HepG2 (cell line): Measurements from ENCODE around the gene CADPS2. TPM values are rescaled to one million over a fixed set of nuclear protein-coding genes. Genes with fewer than 3 reads are reported as not detected.

Experiments used
- ATAC-seq: fragments of 200-7000 bp; cut with Tn5 transposase; 3 replicates; pipeline ENCODE4 v1.9.1; 2020; ENCODE audit warnings: mild to moderate bottlenecking, moderate library complexity
- BruUV-seq: library from RNA; stranded (reverse); fragments of 400-500 nt; replicated peaks from 2 replicates; lab custom pipeline; 2021; lab: Mats Ljungman, UMichigan
- CTCF ChIA-PET: fragments of 300-600 bp; formaldehyde crosslinking; extraction: SDS; loops from one replicate; lab custom pipeline; 2021; ENCODE audit warnings: low total read pairs, inconsistent platforms, low intra/inter-chr PET ratio; lab: Yijun Ruan, JAX
- POLR2A ChIA-PET: fragments of 350-600 bp; sonication (Branson Sonifier 250); formaldehyde crosslinking; loops from one replicate; lab custom pipeline; 2020; ENCODE audit warnings: antibody characterized with exemption, inconsistent platforms; lab: Yijun Ruan, JAX
- DNase-seq: peaks from one replicate; pipeline ENCODE4 v3.0.0-alpha.2; 2015; ENCODE audit warnings: low spot score
- FAIRE-seq: peaks from 3 replicates; lab custom pipeline; 2011; peaks lifted over from hg19 to GRCh38; lab: Jason Lieb, UNC
- H2AFZ ChIP-seq: one replicate; pipeline ENCODE4 v1.6.1; 2011; ENCODE audit warnings: low read length, inconsistent platforms
- H3K27ac ChIP-seq: fragments of 300-600 bp; 3 replicates; pipeline ENCODE4 v1.8.0; 2011; ENCODE audit warnings: mixed run types, mild to moderate bottlenecking, mixed read lengths, low read length, inconsistent platforms; ENCODE audit not compliant: insufficient read depth; ENCODE audit errors: extremely low read length
- H3K27me3 ChIP-seq, 2 experiments: fragments of 200-600 bp in 1 of 2; 2 replicates in 1 of 2; 3 replicates in 1 of 2; pipeline versions ENCODE4 v1.6.0 to v1.8.0; 2011; ENCODE audit warnings: low read length in 2 of 2, mild to moderate bottlenecking in 2 of 2, moderate library complexity in 2 of 2, inconsistent platforms in 1 of 2; ENCODE audit not compliant: insufficient read depth in 2 of 2, control insufficient read depth in 1 of 2
- H3K36me3 ChIP-seq, 2 experiments: fragments of 200-600 bp in 1 of 2; replicated peaks in 1 of 2; 2 replicates in 1 of 2; 3 replicates in 1 of 2; pipeline versions ENCODE4 v1.5.1 to v1.8.0; 2011; ENCODE audit warnings: low read length in 2 of 2, inconsistent platforms in 1 of 2; ENCODE audit not compliant: insufficient read depth in 2 of 2, control insufficient read depth in 1 of 2
- H3K4me1 ChIP-seq: 2 replicates; pipeline ENCODE4 v1.5.1; 2012; ENCODE audit warnings: low read length, inconsistent platforms; ENCODE audit not compliant: insufficient read depth
- H3K4me2 ChIP-seq: 2 replicates; pipeline ENCODE4 v1.6.0; 2011; ENCODE audit warnings: low read depth, low read length, inconsistent platforms
- H3K4me3 ChIP-seq, 3 experiments: fragments of 200-600 bp in 1 of 3; sonication (generic), shearing (Covaris generic) in 1 of 3; replicated peaks in 1 of 3; 2 replicates each; pipeline ENCODE4 v1.5.1; 2011 to 2016; ENCODE audit warnings: low read length in 3 of 3, inconsistent platforms in 2 of 3, low read depth in 2 of 3, mild to moderate bottlenecking in 2 of 3, control low read depth in 1 of 3, mixed read lengths in 1 of 3; ENCODE audit not compliant: insufficient read depth in 1 of 3
- H3K79me2 ChIP-seq: one replicate; pipeline ENCODE4 v1.6.1; 2011; ENCODE audit warnings: low read length, inconsistent platforms; ENCODE audit not compliant: insufficient read depth
- H3K9ac ChIP-seq: 2 replicates; pipeline ENCODE4 v1.6.0; 2011; ENCODE audit warnings: mild to moderate bottlenecking, low read depth, low read length, inconsistent platforms; ENCODE audit not compliant: insufficient read depth
- H3K9me3 ChIP-seq: 2 replicates; pipeline ENCODE4 v1.5.1; 2012; ENCODE audit warnings: mild to moderate bottlenecking, low read length
- H4K20me1 ChIP-seq: 2 replicates; pipeline ENCODE4 v1.6.0; 2011; ENCODE audit warnings: inconsistent platforms, mild to moderate bottlenecking, low read length, moderate library complexity; ENCODE audit not compliant: insufficient read depth
- E2F1 ChIP-seq: sonication (generic); formaldehyde crosslinking; IDR thresholded peaks from 2 replicates; pipeline ENCODE4 v1.5.0; 2020; ENCODE audit warnings: missing genetic modification reagents
- HIVEP1 ChIP-seq: sonication (generic); formaldehyde crosslinking; IDR thresholded peaks from 2 replicates; pipeline ENCODE4 v1.4.0; 2020; ENCODE audit warnings: mild to moderate bottlenecking, missing genetic modification reagents
- NPAS2 ChIP-seq: sonication (generic); formaldehyde crosslinking; IDR thresholded peaks from 2 replicates; pipeline ENCODE4 v1.8.0; 2022; ENCODE audit warnings: mild to moderate bottlenecking, missing genetic modification reagents, borderline replicate concordance
- ONECUT2 ChIP-seq: sonication (generic); formaldehyde crosslinking; IDR thresholded peaks from 2 replicates; pipeline ENCODE4 v1.4.0; 2020; ENCODE audit warnings: missing genetic modification reagents
- RXRB ChIP-seq: IDR thresholded peaks from 2 replicates; pipeline ENCODE4 v1.6.1; 2016; ENCODE audit warnings: borderline replicate concordance, missing genetic modification reagents, missing compliant biosample characterization
- SCMH1 ChIP-seq: sonication (generic); formaldehyde crosslinking; IDR thresholded peaks from 2 replicates; pipeline ENCODE4 v1.9.0; 2021; ENCODE audit warnings: missing genetic modification reagents, mild to moderate bottlenecking, borderline replicate concordance
- SMAD9 ChIP-seq: sonication (generic); formaldehyde crosslinking; IDR thresholded peaks from 2 replicates; pipeline ENCODE4 v1.5.1; 2020; ENCODE audit warnings: mild to moderate bottlenecking, missing genetic modification reagents
- THRA ChIP-seq: sonication (generic); formaldehyde crosslinking; IDR thresholded peaks from 2 replicates; pipeline ENCODE4 v1.4.0; 2020; ENCODE audit warnings: missing genetic modification reagents, borderline replicate concordance
- U2AF1 ChIP-seq: fragments of 200-400 bp; formaldehyde crosslinking; optimal IDR thresholded peaks from 2 replicates; pipeline ENCODE3; 2017; ENCODE audit warnings: mild to moderate bottlenecking, low read depth, low read length
- ZMAT3 ChIP-seq: sonication (generic); formaldehyde crosslinking; conservative IDR thresholded peaks from 2 replicates; pipeline ENCODE4 v1.7.0; 2021; ENCODE audit warnings: missing genetic modification reagents
- ZNF34 ChIP-seq: sonication (generic); formaldehyde crosslinking; IDR thresholded peaks from 2 replicates; pipeline ENCODE4 v1.4.0; 2020; ENCODE audit warnings: mild to moderate bottlenecking, missing genetic modification reagents, borderline replicate concordance
- ZNF350 ChIP-seq: sonication (generic); formaldehyde crosslinking; IDR thresholded peaks from 2 replicates; pipeline ENCODE4 v1.4.0; 2020; ENCODE audit warnings: mild to moderate bottlenecking, low read depth, missing genetic modification reagents, borderline replicate concordance
- ZNF382 ChIP-seq: sonication (generic); formaldehyde crosslinking; IDR thresholded peaks from 2 replicates; pipeline ENCODE4 v1.5.0; 2020; ENCODE audit warnings: missing genetic modification reagents, mild to moderate bottlenecking, borderline replicate concordance
- ZNF619 ChIP-seq: sonication (generic); formaldehyde crosslinking; IDR thresholded peaks from 2 replicates; pipeline ENCODE4 v1.4.0; 2020; ENCODE audit warnings: mild to moderate bottlenecking, missing genetic modification reagents
- in situ Hi-C: cut with HindIII; loops from 2 replicates; pipeline ENCODE4 v1.10.0; 2017; ENCODE audit warnings: low pct_unique_long_range_greater_than_20kb; ENCODE audit not compliant: extremely low pct_ligation_motif_present
- intact Hi-C: fragments of 100-400 bp; cut with micrococcal nuclease; formaldehyde crosslinking; loops from one replicate; pipeline ENCODE4 v1.10.0; 2022; ENCODE audit not compliant: unreplicated experiment
- polyA plus RNA-seq, 8 experiments: library from polyadenylated mRNA; depleted of rRNA in 3 of 8; stranded (reverse) in 7 of 8; unstranded in 1 of 8; fragments of >200 nt; fragmentation: Illumina TruSeq in 4 of 8; extraction: Trizol in 4 of 8; gene quantifications; 2 replicates each; pipeline versions ENCODE4 v1.2.1 to v1.2.3, GENCODE V29; 2011 to 2016; ENCODE audit warnings: low read depth in 4 of 8, missing spikeins in 1 of 8, mixed read lengths in 1 of 8; ENCODE audit not compliant: insufficient read depth in 1 of 8
- total RNA-seq, 5 experiments: library from RNA; depleted of rRNA; stranded (reverse); fragments of >200 nt; fragmentation: Illumina TruSeq; extraction: Trizol; gene quantifications; 2 replicates each; pipeline ENCODE4 v1.2.3, GENCODE V29; 2016; ENCODE audit warnings: low read depth in 1 of 5

CADPS2 gene
- total and polyA plus RNA-seq, 2 of the 13 experiments (the other 11 are each of a cell fraction or from before 2014, with no cell fraction given) = 17.6 to 43.8 TPM

GRCh38 chr7:122633472-122633871 lies 252.8 kb downstream of the CADPS2 start (continued):
- TF ChIP-seq ZNF350 (CRISPR knock-in tag) = no peak
- TF ChIP-seq, all 625 proteins: peak for 0

- POLR2A ChIA-PET = no interaction called here
- DNase-seq (no peak), FAIRE-seq (no peak)
Measured at GRCh38 chr7:122632238-122632637, 254.0 kb downstream of the CADPS2 start.

More at GRCh38 chr7:122632238-122632637, 254.0 kb downstream of the CADPS2 start:
- no peaks in the 10 kb centered on the region for H3K9me3 ChIP-seq
- intact Hi-C loops (no loop called here), in situ Hi-C loops (no loop called here)
- H3K4me2 ChIP-seq = no peak overlapping the region
- H3K9ac ChIP-seq = no peak overlapping the region
- CTCF ChIA-PET = no interaction called here
- H3K4me3 ChIP-seq = no peak overlapping the region
- ATAC-seq = no peak
- no peak overlapping the region for H2AFZ ChIP-seq
- no peak overlapping the region for H3K27ac ChIP-seq
- TF ChIP-seq ZNF619 = no peak
- no peak for TF ChIP-seq ZNF382
- no peak for TF ChIP-seq ZMAT3 (CRISPR knock-in tag)
- no peak for TF ChIP-seq THRA (CRISPR knock-in tag)
- TF ChIP-seq SMAD9 = no peak
- TF ChIP-seq NPAS2 = no peak
- no peak for TF ChIP-seq ZNF34 (CRISPR knock-in tag)
- TF ChIP-seq SCMH1 = no peak
- no peak for TF ChIP-seq E2F1 (CRISPR knock-in tag)
- TF ChIP-seq HIVEP1 (CRISPR knock-in tag) = no peak
- no peak for TF ChIP-seq U2AF1
- no peak for TF ChIP-seq ONECUT2 (CRISPR knock-in tag)
- TF ChIP-seq RXRB (CRISPR knock-in tag) = no peak
- H3K4me1 ChIP-seq = peaks cover 12% of the 10 kb centered on the region
- H3K27me3 ChIP-seq = no peaks in the 10 kb centered on the region
- no peaks in the 10 kb centered on the region for H4K20me1 ChIP-seq
- no TSS peak for BruUV-seq
- no peaks in the 10 kb centered on the region for H3K36me3 ChIP-seq
- no peaks in the 10 kb centered on the region for H3K79me2 ChIP-seq
